KG1 (cell line): Measurements from ENCODE around the gene APBB2.

ENCODE experiments used
- DNase-seq: peaks from one replicate; lab custom pipeline; 2025; lab: John Stamatoyannopoulos, UW

Gene APBB2

DNA sequence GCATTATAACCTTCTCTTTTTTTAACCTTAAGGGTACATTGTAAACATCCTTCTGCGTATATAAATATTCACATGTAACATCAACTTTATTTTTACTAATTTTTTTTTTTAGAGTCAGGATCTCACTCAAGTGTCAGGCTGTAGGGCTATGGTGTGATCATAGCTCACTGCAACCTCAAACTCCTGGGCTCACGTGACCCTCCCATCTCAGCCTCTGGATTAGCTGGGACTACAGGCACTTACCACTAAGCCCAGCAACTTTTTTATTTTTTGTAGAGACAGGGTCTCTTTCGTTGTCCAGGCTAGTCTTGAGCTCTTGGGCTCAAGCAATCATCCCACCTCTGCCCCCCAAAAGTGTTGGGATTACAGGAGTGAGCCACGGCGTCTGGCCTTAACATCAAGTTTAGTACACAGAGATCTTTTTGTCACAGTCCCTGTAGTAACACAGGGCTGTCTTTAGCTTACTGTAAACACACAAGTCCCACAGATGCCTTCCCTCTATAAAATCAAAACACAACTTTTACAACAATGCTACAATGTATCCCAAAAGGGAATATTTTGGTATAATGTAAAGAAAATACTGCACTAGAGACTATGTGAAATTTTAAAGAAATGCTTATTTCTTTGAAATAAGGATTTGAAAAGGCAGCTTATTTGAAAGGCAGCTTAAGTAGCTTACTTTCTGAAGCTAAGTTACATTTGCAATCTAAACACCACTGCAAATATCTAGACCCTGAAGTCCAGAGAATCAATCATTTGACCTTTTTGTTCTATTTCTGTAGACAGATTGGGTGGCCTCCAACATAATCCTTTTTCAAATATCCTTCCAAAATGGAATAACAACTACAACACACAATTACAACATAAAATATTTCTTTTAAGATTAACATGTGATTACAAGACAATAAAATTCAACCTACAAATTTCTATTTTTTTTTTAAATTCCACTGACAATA, 116.0 kb downstream of the APBB2 start:
- DNase-seq = no peak

GRCh38 chr4:41095973-41096372, 118.4 kb downstream of the APBB2 start:
- DNase-seq = no peak

GRCh38 chr4:41095192-41095872, 119.0 kb downstream of the APBB2 start:
- no peak for DNase-seq

DNA sequence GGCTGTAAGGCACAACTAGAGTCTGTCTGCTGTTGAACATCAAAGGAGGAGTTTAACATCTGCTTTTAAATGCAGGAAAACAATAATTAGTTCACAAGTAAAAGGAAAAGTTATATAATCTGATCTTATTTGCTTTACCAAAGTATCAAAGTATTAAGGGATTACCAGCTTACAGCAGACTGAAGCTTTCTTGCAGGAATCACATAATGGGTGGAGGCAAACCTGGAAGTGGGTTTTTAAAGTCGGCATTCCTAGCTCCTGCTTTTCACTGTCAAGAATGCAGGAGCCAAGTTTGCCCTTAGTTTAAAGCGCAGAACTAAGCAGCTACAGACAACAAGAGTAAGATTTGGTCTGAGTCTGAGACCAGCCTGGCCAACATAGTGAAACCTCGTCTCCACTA, 122.2 kb downstream of the APBB2 start:
- no peak for DNase-seq

DNA sequence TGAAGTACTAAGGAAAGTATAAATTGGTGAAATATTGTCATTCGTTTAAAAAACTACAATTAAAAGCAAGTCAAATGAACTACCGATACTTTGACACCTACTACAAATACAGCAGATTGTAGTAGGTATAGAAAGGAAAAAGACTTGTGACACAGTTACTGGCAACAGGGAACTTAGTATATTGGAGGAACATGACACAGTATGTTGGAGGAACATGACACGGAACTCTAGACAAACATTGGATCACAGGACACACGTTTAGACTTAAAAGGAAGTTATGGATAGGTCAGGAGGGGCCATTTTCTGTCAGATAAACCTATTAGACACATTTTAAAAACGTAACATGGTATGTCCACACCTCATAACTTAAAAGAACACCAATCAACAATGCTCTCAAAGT, 132.5 kb downstream of the APBB2 start:
- no peak for DNase-seq

DNA sequence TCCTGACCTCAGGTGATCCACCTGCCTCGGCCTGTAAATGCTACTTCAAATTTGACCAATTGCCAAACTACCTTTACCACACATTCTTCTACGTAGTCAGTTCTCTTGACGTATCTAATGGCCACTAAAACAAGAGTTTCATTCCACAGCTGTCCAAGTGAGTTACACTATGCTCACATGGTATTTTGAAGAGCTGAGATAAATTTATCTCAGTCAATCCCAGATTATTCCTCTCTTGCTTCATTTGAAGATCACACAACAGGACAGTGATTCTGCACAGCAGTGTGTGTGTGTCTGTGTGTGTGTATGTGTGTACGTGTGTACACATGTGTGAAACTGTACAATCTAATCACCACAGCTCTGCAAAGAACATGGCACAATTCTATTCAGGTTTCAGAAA, 133.4 kb downstream of the APBB2 start:
- DNase-seq = no peak

- no peak for DNase-seq
Measured at GRCh38 chr4:41079881-41080560, 134.3 kb downstream of the APBB2 start.

DNA sequence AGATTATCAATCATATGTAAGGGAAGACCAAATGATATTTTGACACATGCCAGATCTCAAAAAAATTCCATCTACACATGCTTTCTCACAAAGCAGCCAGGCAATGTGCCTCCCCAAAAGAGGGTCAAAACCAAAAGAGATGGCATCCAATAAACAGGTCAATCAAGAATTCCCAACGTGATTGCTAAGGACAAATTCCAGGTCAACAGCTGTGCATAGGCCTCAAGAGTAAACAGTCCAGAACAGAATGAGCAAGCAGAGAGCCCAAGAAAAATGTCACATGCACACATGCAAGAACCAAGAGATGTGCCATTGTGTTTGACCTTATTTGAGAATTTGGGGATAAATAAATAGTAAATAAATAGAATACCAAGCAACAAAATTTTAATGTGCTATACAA, 136.7 kb downstream of the APBB2 start:
- no peak for DNase-seq

- no peak for DNase-seq
Measured at GRCh38 chr4:41076481-41076880, 137.9 kb downstream of the APBB2 start.

DNA sequence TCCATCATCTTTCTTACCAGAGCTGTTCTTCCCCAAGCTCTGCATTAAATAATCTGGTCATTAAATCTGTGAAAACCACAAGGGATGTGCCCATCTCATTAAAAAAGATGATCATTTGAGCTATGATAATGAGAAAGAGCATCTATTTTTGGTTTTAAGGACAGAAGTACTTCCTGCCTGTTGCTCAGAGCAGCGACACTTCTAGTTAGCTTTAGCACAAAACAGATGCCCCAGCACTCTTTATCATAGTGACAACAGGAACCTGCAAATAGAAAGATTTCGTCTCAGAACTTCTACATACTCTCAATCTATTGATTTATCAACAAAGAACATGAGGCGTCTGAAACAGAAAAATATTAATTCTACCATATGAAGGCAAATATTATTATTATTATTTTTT, 140.1 kb downstream of the APBB2 start:
- DNase-seq = no peak

DNA sequence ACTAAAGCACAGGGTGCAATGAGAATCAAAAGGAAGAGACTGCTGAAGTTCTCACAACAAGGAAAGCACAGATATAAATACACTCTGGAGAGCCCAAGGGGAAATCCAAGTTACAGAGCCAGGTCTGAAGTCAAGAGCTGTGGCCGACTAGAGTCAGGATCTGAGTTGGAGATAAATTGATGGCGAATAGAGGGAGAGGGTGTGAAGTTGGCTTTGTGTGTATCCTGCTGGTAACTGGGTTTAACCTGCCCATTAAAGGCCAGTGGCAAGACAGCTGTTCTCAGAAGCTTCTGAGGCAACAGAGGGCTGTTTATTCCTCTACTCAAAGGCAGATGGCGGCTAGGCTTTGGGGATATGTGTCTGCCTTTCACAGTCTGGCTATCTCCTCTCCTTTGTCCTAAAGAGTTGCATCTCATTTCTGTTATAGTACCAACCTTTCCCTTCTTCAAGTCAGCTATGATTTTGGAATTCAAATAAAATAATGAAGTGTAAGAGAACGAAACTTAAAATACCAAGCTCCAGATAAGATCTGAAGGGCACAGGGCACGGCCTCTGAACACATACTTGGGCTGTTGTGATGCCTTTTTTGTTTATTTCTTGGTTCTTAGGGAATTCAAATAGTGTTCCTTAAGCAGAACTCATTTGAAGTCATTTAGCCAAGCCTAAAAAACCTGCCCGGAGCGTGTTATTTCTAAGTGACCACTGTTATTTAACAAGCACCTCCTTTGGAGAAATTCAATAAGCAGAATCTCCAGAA, 142.1 kb downstream of the APBB2 start:
- DNase-seq = no peak

DNA sequence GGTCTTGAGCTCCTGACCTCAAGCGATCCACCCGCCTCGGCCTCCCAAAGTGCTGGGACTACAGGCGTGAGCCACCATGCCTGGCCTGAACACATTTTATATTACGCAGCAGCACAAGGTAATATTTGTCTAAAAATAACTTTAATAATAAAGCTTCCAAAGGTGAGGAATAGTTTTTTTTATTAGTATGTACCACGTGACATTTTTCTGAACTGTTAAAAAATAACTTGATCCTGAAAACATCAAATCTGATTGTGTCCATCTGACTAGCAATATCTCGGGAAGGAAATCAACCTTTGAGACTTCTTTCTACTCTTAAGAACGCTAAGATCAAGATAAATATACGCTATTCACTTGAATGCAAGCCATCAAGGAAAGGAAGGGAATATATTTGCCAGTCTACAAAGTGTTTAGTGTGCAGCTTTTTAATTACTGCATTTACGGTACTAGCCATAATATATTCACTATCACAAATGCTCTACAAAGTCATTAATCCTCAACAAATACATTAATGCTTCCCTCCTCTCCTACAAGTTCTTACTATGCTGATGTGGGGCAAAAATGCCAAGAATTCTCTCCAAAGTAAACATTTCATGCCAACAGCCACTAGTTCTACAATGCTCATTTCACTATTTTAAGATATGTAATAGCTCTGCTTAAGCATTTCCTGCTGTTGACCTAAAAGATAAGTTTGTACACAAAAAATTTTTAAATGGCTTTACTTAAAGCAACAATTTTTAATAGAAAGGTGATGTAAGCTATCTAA, 143.6 kb downstream of the APBB2 start:
- no peak for DNase-seq

DNA sequence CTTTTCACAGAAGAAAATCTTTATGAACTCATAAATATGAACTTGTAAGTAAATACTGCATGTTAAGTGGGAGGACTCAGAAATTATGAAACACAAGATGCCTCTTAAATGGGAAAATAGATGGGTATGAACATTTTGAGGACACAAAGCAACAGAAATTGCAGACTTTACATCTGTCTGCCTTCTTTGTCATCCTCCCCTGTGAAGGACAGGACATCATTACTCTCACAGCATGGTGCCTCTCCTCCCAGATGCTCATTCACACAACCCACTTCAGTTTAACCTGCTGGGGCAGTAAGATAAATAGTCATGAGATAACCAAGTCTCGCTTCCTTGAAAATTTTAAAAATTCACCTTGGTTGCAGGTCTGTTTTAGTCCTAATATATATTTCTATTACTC, 144.5 kb downstream of the APBB2 start:
- DNase-seq = no peak

DNA sequence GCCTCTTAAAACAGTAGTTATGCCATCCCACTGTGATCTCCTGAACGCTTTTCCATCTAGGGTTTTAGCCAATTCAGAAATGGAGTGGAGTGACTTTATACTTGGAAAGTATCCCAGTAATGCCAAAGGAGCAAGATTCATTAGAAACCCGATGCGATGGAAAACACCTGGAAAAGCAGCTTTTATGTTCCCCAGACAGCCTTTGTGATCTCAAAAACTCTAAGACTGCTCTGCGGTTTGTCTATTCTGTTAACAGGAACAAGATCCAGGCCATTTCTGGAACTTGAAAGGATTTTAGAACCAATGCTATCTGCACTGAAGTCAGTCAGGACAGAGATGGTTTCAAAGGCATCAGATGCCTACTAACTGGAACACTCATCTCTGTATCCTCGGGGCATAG, 145.1 kb downstream of the APBB2 start:
- DNase-seq = no peak

- DNase-seq = no peak
Measured at GRCh38 chr4:41067369-41067768, 147.0 kb downstream of the APBB2 start.

- DNase-seq = no peak
Measured at GRCh38 chr4:41066049-41066448, 148.3 kb downstream of the APBB2 start.

- DNase-seq = no peak
Measured at GRCh38 chr4:41065434-41066006, 148.8 kb downstream of the APBB2 start.

- DNase-seq = no peak
Measured at GRCh38 chr4:41064953-41065352, 149.4 kb downstream of the APBB2 start.

DNA sequence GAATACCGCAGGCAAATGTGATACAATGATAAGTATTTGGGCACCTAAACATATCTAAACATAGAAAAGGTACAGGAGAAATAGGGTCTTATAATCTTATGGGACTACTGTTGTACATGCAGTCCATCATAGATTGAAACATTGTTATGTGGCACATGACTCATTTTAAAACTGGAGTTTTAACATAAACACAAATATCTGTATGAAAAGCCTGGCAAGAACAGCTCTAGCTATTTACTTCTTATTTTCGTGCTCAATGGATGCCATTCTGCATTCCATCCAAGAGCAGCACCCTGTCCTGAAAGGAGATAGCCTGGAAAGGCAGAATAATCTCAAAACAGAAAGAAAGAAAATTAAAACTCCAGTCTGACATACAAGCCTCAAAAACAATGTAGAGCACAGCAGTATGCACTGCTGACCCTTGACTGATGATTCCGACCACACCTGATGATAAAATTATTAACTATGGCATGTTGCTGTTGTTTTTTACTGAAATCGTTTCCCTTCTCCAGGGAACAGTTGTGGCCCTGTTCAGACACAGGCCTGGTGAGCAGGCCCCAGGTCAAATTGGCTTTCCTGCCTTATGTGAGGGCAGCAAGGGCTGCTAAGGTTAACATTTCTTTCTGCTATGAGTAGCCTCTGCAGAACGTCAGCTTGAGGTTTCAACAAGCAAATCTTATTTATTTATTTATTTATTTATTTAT, 152.7 kb downstream of the APBB2 start:
- no peak for DNase-seq
